Neuron (in vitro differentiated cells): Measurements from ENCODE around the gene GSN.

ENCODE experiments used
- H2AFZ ChIP-seq: one replicate; pipeline ENCODE4 v1.6.1; 2013; ENCODE audit warnings: low read depth, mild to moderate bottlenecking, inconsistent platforms, low read length, moderate library complexity
- H3K27me3 ChIP-seq: one replicate; pipeline ENCODE4 v1.6.1; 2013; ENCODE audit warnings: low read length; ENCODE audit not compliant: insufficient read depth
- H3K36me3 ChIP-seq: one replicate; pipeline ENCODE4 v1.6.1; 2013; ENCODE audit warnings: low read length; ENCODE audit not compliant: insufficient read depth
- H3K4me1 ChIP-seq: one replicate; pipeline ENCODE4 v1.6.1; 2013; ENCODE audit warnings: low read length; ENCODE audit not compliant: insufficient read depth
- H3K4me3 ChIP-seq: 2 replicates; pipeline ENCODE4 v1.5.1; 2013; ENCODE audit warnings: mild to moderate bottlenecking, low read length, moderate library complexity
- H3K9me3 ChIP-seq: one replicate; pipeline ENCODE4 v1.6.1; 2013; ENCODE audit warnings: low read length

The GSN gene

GRCh38 chr9:121371495-121372061 lies 103.6 kb downstream of the GSN start:
- Histone ChIP-seq H3K4me3 (no peak overlapping the region), H2AFZ (no peak overlapping the region), H3K4me1 (peaks cover 8% of the 10 kb centered on the region), H3K36me3 (no peaks in the 10 kb centered on the region), H3K9me3 (peaks cover 4% of the 10 kb centered on the region), H3K27me3 (peaks cover 11% of the 10 kb centered on the region)

GRCh38 chr9:121372239-121373010 lies 104.5 kb downstream of the GSN start:
- Histone ChIP-seq H3K4me3 (no peak overlapping the region), H3K36me3 (no peaks in the 10 kb centered on the region), H3K9me3 (peaks cover 4% of the 10 kb centered on the region), H3K27me3 (peaks cover 11% of the 10 kb centered on the region), H2AFZ (no peak overlapping the region), H3K4me1 (peaks cover 8% of the 10 kb centered on the region)

DNA sequence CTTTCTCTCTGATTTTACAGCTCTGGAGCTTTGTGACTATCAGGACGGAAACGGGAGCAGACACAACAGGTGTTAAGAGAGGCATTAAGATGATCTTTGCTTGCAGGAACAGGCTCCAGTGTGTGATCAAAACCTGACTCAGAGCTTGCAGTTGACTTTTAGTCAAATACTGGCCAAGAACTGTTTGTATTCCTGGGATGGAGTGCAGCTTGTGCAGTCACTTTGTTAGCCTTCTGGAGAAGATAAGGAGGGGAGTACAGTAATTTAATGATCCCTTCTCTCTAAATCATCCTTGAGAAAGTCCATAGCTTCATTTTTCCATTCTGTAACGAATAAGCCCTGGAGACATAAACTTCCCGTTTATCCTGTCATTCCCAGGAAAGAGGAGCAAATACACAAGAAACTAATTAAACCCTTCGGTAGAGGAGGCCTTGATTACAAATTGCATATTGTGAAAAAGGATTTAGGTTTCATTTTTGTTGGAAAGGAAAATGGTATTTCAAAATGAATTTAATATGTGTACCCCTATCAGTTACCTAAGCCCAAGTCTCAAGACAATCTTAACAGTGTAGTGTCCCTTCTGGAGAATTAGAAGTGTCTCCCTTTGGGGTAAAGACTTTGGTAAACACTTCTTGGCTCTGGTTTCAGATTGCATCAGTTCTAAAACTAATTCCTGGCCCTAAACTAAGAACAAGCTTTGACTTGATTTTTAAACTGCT lies 105.2 kb downstream of the GSN start:
- H3K36me3 ChIP-seq, result no peaks in the 10 kb centered on the region
- H2AFZ ChIP-seq, result no peak overlapping the region
- peaks cover 11% of the 10 kb centered on the region for H3K27me3 ChIP-seq
- H3K9me3 ChIP-seq, result peaks cover 4% of the 10 kb centered on the region
- peaks cover 8% of the 10 kb centered on the region for H3K4me1 ChIP-seq
- no peak overlapping the region for H3K4me3 ChIP-seq

GRCh38 chr9:121376214-121376830 lies 108.4 kb downstream of the GSN start:
- H3K36me3 ChIP-seq, result no peaks in the 10 kb centered on the region
- H2AFZ ChIP-seq, result no peak overlapping the region
- no peaks in the 10 kb centered on the region for H3K4me1 ChIP-seq
- H3K27me3 ChIP-seq, result peaks cover 3% of the 10 kb centered on the region
- no peak overlapping the region for H3K4me3 ChIP-seq
- no peaks in the 10 kb centered on the region for H3K9me3 ChIP-seq

- H3K27me3 ChIP-seq, result no peaks in the 10 kb centered on the region
- H3K9me3 ChIP-seq, result no peaks in the 10 kb centered on the region
Observed at GRCh38 chr9:121380846-121381245, 112.9 kb downstream of the GSN start.

More at GRCh38 chr9:121380846-121381245, 112.9 kb downstream of the GSN start:
- Histone ChIP-seq H3K4me3 (no peak overlapping the region), H3K36me3 (no peaks in the 10 kb centered on the region), H2AFZ (no peak overlapping the region), H3K4me1 (no peaks in the 10 kb centered on the region)
